PFSK-1 (cell line): ENCODE data around the gene PRB4.

ENCODE experiments used
- POLR2AphosphoS5 ChIP-seq: IDR thresholded peaks from 2 replicates; pipeline ENCODE4 v1.6.1; 2012; ENCODE audit warnings: low read depth, mild to moderate bottlenecking, control low read depth, low read length, moderate library complexity
- TAF1 ChIP-seq: IDR thresholded peaks from 2 replicates; pipeline ENCODE4 v1.6.1; 2012; ENCODE audit warnings: low read length, control low read depth, borderline replicate concordance; ENCODE audit not compliant: insufficient read depth
- TF ChIP-seq, protein P1 (sequence below), 2 experiments: IDR thresholded peaks; 2 replicates each; pipeline versions ENCODE4 v1.6.1 to v1.8.0; 2011 to 2012; ENCODE audit warnings: low read depth in 2 of 2, low read length in 2 of 2, control low read depth in 1 of 2, inconsistent platforms in 1 of 2, mild to moderate bottlenecking in 1 of 2, moderate library complexity in 1 of 2; ENCODE audit not compliant: insufficient read depth in 1 of 2

DNA sequence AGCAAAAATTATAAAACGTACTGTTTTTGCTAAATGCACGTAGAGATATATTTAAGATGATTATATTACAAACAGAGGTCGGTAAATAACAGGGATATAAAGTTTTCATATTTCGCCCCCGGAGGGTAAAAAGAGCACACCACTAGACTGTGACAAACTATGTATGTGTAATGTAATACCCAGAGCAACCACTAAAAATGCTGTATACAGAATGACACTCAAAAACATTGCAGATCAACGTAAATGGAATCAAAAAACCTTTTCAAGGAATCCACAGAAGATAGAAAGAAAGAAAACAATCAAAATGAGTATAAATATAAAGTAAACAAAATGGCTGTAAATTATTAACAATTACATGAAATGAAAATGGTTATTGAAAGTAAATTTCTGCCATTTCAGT is 37.6 kb upstream of the PRB4 start:
- TF ChIP-seq, protein P1, sequence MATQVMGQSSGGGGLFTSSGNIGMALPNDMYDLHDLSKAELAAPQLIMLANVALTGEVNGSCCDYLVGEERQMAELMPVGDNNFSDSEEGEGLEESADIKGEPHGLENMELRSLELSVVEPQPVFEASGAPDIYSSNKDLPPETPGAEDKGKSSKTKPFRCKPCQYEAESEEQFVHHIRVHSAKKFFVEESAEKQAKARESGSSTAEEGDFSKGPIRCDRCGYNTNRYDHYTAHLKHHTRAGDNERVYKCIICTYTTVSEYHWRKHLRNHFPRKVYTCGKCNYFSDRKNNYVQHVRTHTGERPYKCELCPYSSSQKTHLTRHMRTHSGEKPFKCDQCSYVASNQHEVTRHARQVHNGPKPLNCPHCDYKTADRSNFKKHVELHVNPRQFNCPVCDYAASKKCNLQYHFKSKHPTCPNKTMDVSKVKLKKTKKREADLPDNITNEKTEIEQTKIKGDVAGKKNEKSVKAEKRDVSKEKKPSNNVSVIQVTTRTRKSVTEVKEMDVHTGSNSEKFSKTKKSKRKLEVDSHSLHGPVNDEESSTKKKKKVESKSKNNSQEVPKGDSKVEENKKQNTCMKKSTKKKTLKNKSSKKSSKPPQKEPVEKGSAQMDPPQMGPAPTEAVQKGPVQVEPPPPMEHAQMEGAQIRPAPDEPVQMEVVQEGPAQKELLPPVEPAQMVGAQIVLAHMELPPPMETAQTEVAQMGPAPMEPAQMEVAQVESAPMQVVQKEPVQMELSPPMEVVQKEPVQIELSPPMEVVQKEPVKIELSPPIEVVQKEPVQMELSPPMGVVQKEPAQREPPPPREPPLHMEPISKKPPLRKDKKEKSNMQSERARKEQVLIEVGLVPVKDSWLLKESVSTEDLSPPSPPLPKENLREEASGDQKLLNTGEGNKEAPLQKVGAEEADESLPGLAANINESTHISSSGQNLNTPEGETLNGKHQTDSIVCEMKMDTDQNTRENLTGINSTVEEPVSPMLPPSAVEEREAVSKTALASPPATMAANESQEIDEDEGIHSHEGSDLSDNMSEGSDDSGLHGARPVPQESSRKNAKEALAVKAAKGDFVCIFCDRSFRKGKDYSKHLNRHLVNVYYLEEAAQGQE (IDR thresholded peaks at IDR 0.05; ENCODE audit: insufficient read depth in 1 of 2, low read depth in 2 of 2, low read length in 2 of 2): no peak
- TF ChIP-seq TAF1: no peak
- no peak for TF ChIP-seq POLR2AphosphoS5
